HG03378 (cell line): ENCODE data around the gene VOPP1.
"Not testable (repeated sequence)": the region's sequence is repeated elsewhere in the genome, so short reads cannot be mapped to it uniquely, and the experiment has no call there.

Experiments used
- ATAC-seq: cut with Tn5 transposase; IDR thresholded peaks from one replicate; pipeline ENCODE4 v1.9.1; 2021; ENCODE audit warnings: mild to moderate bottlenecking, moderate library complexity; ENCODE audit not compliant: unreplicated experiment

VOPP1 gene

GRCh38 chr7:55572378-55573233 is at the start of gene VOPP1:
Gene VOPP1, minus strand, starts transcription at chr7:55572502. Its CDS starts 178 bp downstream, at chr7:55572324.
- ATAC-seq: no peak

- no peak for ATAC-seq
Observed at GRCh38 chr7:55618913-55619312, 46.6 kb upstream of the VOPP1 start.

- ATAC-seq: not testable (repeated sequence)
Observed at GRCh38 chr7:55614365-55615064, 42.2 kb upstream of the VOPP1 start.

- ATAC-seq: not testable (repeated sequence)
Observed at GRCh38 chr7:55609726-55610125, 37.4 kb upstream of the VOPP1 start.

GRCh38 chr7:55605661-55606060 is 33.4 kb upstream of the VOPP1 start:
- ATAC-seq: not testable (repeated sequence)

- peak; percentile 60 for ATAC-seq
Observed at GRCh38 chr7:55597944-55598499, 25.7 kb upstream of the VOPP1 start.

- not testable (repeated sequence) for ATAC-seq
Observed at GRCh38 chr7:55597214-55597739, 25.0 kb upstream of the VOPP1 start.

GRCh38 chr7:55595511-55595910 is 23.2 kb upstream of the VOPP1 start:
- no peak for ATAC-seq

GRCh38 chr7:55594870-55595269 is 22.6 kb upstream of the VOPP1 start:
- ATAC-seq: no peak

- no peak for ATAC-seq
Observed at GRCh38 chr7:55594414-55594813, 22.1 kb upstream of the VOPP1 start.

- peak; percentile 67 for ATAC-seq
Observed at GRCh38 chr7:55593515-55594318, 21.4 kb upstream of the VOPP1 start.

- ATAC-seq: no peak
Observed at GRCh38 chr7:55593172-55593514, 20.8 kb upstream of the VOPP1 start.

GRCh38 chr7:55592492-55592891 is 20.2 kb upstream of the VOPP1 start:
- no peak for ATAC-seq

- ATAC-seq: no peak
Observed at GRCh38 chr7:55591282-55591931, 19.1 kb upstream of the VOPP1 start.

- no peak for ATAC-seq
Observed at GRCh38 chr7:55590517-55591281, 18.4 kb upstream of the VOPP1 start.

GRCh38 chr7:55589905-55590304 is 17.6 kb upstream of the VOPP1 start:
- ATAC-seq: no peak

GRCh38 chr7:55588976-55589604 is 16.8 kb upstream of the VOPP1 start:
- ATAC-seq: no peak

- ATAC-seq: no peak
Observed at GRCh38 chr7:55588379-55588699, 16.0 kb upstream of the VOPP1 start.

GRCh38 chr7:55587687-55588378 is 15.5 kb upstream of the VOPP1 start:
- no peak for ATAC-seq
